ENCODE measurements around the gene HTR6. TPM values are rescaled to one million over a fixed set of nuclear protein-coding genes. Genes with fewer than 3 reads are reported as not detected.

HTR6 gene
- polyA plus RNA-seq, 3 donors, result 1.3 to 2.4 (median 2.0) TPM

Other genes starting within 250 kb of the HTR6 start
- gene CAPZB, start 179.3 kb upstream of the HTR6 start, polyA plus RNA-seq (ENCODE audit: insufficient read length in 3 of 3), result 100 to 1,000 TPM; 229 to 280 (median 234) TPM
- gene NBL1, start 20.6 kb upstream of the HTR6 start, polyA plus RNA-seq (ENCODE audit: insufficient read length in 3 of 3), result 10 to 100 TPM; 18.2 to 28.9 (median 28.4) TPM
- gene TMCO4, start 135.0 kb downstream of the HTR6 start, polyA plus RNA-seq (ENCODE audit: insufficient read length in 3 of 3), result 10 to 100 TPM; 13.9 to 20.7 (median 18.0) TPM
- gene RNF186, start 150.4 kb downstream of the HTR6 start, polyA plus RNA-seq (ENCODE audit: insufficient read length in 3 of 3), result under 1 TPM in 2 of 3 donors, not detected in 1; 0.27 to 0.32 TPM
- 10 to 100 TPM; 14.0 to 24.7 (median 16.5) TPM for gene OTUD3, start 217.5 kb downstream of the HTR6 start, polyA plus RNA-seq (ENCODE audit: insufficient read length in 3 of 3)

Measured in renal cortex interstitium (tissue), 3 donors.